ENCODE results near the gene ACAP2.

ACAP2 gene

DNA sequence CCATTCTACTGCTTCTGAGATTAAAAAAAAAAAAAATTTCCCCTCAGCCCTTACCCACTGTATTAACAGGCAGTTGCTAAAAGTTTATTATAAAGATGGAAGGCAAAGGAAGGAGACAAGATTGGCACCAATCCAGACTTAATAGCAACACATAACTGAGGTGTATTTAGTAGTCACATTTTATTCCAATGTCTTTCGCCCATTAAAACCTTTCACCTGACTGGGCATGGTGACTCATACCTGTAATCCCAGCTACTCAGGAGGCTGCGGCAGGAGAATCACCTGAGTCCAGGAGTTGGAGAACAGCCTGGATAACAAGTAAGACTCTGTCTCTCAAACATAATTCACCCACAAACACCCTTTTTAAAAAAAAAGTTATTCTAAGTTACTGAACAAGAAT, 4.4 kb downstream of the ACAP2 start:
- TF ChIP-seq CTCF (IDR thresholded peaks at IDR 0.05; ENCODE audit: low read depth, low read length) (no peak), POLR2A (IDR thresholded peaks at IDR 0.05; ENCODE audit: extremely low read depth, insufficient read length) (no peak), MAX (IDR thresholded peaks at IDR 0.05; ENCODE audit: low read depth, low read length) (no peak), MYC (IDR thresholded peaks at IDR 0.05; ENCODE audit: low read depth, low read length) (no peak)
- H3K4me3 ChIP-seq (ENCODE audit: low read depth, low read length): no peak overlapping the region
- no peak for DNase-seq (ENCODE audit: low read depth)

DNA sequence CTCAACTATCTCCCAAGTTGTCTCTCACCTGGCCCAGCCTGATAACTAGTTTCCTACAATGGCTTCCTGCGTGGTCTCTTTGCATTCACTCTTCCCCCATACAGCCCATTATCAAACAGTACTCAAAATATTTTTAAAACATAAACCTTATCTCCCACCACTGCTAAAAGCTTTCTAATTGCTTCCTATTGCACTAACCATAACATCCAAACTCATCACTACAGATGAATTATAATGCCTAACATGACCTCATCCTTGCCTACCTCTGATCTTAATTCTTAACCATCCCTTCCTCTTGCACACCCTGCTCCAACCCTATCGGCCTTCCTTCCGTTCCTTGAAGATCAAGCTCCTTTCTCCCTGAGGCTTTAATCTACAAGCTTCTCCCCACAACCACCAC, 17.0 kb downstream of the ACAP2 start:
- no peak for DNase-seq (ENCODE audit: low read depth)
- no peak overlapping the region for H3K4me3 ChIP-seq (ENCODE audit: low read depth, low read length)
- TF ChIP-seq CTCF (IDR thresholded peaks at IDR 0.05; ENCODE audit: low read depth, low read length): no peak
- no peak for TF ChIP-seq MAX (IDR thresholded peaks at IDR 0.05; ENCODE audit: low read depth, low read length)

- no peak overlapping the region for H3K4me3 ChIP-seq (ENCODE audit: low read depth, low read length)
- DNase-seq (ENCODE audit: low read depth): peak; percentile 12
- TF ChIP-seq MAX (IDR thresholded peaks at IDR 0.05; ENCODE audit: low read depth, low read length): no peak
- no peak for TF ChIP-seq MYC (IDR thresholded peaks at IDR 0.05; ENCODE audit: low read depth, low read length)
- no peak for TF ChIP-seq CTCF (IDR thresholded peaks at IDR 0.05; ENCODE audit: low read depth, low read length)
- TF ChIP-seq POLR2A (IDR thresholded peaks at IDR 0.05; ENCODE audit: extremely low read depth, insufficient read length): no peak
These were observed 19.0 kb downstream of the ACAP2 start for GRCh38 chr3:195423818-195424217.

GRCh38 chr3:195421400-195421799, 21.4 kb downstream of the ACAP2 start:
- DNase-seq (ENCODE audit: low read depth): no peak
- TF ChIP-seq MAX (IDR thresholded peaks at IDR 0.05; ENCODE audit: low read depth, low read length) (no peak), CTCF (IDR thresholded peaks at IDR 0.05; ENCODE audit: low read depth, low read length) (no peak), POLR2A (IDR thresholded peaks at IDR 0.05; ENCODE audit: extremely low read depth, insufficient read length) (no peak), MYC (IDR thresholded peaks at IDR 0.05; ENCODE audit: low read depth, low read length) (no peak)
- H3K4me3 ChIP-seq (ENCODE audit: low read depth, low read length): no peak overlapping the region

- TF ChIP-seq MAX (IDR thresholded peaks at IDR 0.05; ENCODE audit: low read depth, low read length): no peak
- TF ChIP-seq MYC (IDR thresholded peaks at IDR 0.05; ENCODE audit: low read depth, low read length): no peak
- TF ChIP-seq POLR2A (IDR thresholded peaks at IDR 0.05; ENCODE audit: extremely low read depth, insufficient read length): no peak
- DNase-seq (ENCODE audit: low read depth): peak; percentile 36
- no peak overlapping the region for H3K4me3 ChIP-seq (ENCODE audit: low read depth, low read length)
These were observed 26.0 kb downstream of the ACAP2 start for GRCh38 chr3:195416795-195417194.

DNA sequence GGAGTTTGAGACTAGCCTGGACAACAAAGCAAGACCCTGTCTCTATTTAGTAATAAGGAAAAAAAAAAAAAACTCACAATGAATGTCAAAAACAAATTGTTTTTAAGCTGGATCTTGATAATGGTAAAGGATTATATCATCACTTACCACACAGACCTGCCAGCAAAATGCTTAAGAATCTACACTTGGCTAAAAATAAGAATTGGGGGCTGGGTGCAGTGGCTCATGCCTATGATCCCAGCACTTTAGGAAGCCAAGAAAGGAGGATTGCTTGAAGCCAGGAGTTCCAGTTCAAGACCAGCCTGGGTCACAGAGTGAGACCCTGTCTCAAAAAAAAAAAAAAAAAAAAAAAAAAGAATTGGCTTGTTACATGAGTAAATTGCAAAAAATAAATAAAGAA, 31.0 kb downstream of the ACAP2 start:
- no peak overlapping the region for H3K4me3 ChIP-seq (ENCODE audit: low read depth, low read length)
- no peak for DNase-seq (ENCODE audit: low read depth)
- TF ChIP-seq POLR2A (IDR thresholded peaks at IDR 0.05; ENCODE audit: extremely low read depth, insufficient read length) (no peak), MYC (IDR thresholded peaks at IDR 0.05; ENCODE audit: low read depth, low read length) (no peak), CTCF (IDR thresholded peaks at IDR 0.05; ENCODE audit: low read depth, low read length) (no peak), MAX (IDR thresholded peaks at IDR 0.05; ENCODE audit: low read depth, low read length) (no peak)

Measured in NB4 (cell line).